OCI-LY3 (cell line): ENCODE data around the gene SFMBT1.
A peak's percentile ranks its signal among the peaks of the same experiment; 100 is the strongest.

ENCODE experiments used
- H2AFZ ChIP-seq: fragments of 200-600, 300-600 bp; shearing (Covaris generic); 2 replicates; pipeline ENCODE4 v1.6.0; 2014; ENCODE audit warnings: antibody characterized with exemption, low read depth, low read length
- H3K27ac ChIP-seq: fragments of 200-600, 300-600 bp; sonication (generic); 2 replicates; pipeline ENCODE4 v1.5.1; 2014; ENCODE audit warnings: mild to moderate bottlenecking, low read length, moderate library complexity, mixed read lengths
- H3K27me3 ChIP-seq: fragments of 200-600, 300-600 bp; sonication (generic); 2 replicates; pipeline ENCODE4 v1.6.1; 2014; ENCODE audit warnings: low read depth, low read length, mixed read lengths
- H3K36me3 ChIP-seq: fragments of 200-600, 300-600 bp; sonication (generic); replicated peaks from 2 replicates; pipeline ENCODE3; 2014; ENCODE audit warnings: low read depth, low read length, mixed read lengths
- H3K4me1 ChIP-seq: fragments of 300-600, 200-600 bp; sonication (generic); 2 replicates; pipeline ENCODE4 v1.6.1; 2014; ENCODE audit warnings: low read length, mixed read lengths
- H3K4me2 ChIP-seq: fragments of 200-600, 300-600 bp; sonication (generic); 2 replicates; pipeline ENCODE4 v1.6.1; 2014; ENCODE audit warnings: low read length, mixed read lengths
- H3K4me3 ChIP-seq: fragments of 300-600, 200-600 bp; sonication (generic); 2 replicates; pipeline ENCODE4 v1.5.1; 2014; ENCODE audit warnings: antibody characterized with exemption, mild to moderate bottlenecking, low read length, moderate library complexity
- H3K79me2 ChIP-seq: fragments of 300-600, 200-600 bp; shearing (Covaris generic); 2 replicates; pipeline ENCODE4 v1.6.1; 2014; ENCODE audit warnings: mild to moderate bottlenecking, low read length, mixed read lengths
- H3K9ac ChIP-seq: fragments of 300-600, 200-600 bp; shearing (Covaris generic); 2 replicates; pipeline ENCODE4 v1.6.0; 2014; ENCODE audit warnings: mild to moderate bottlenecking, low read length, moderate library complexity
- H3K9me3 ChIP-seq: fragments of 200-600, 300-600 bp; shearing (Covaris generic); 2 replicates; pipeline ENCODE4 v1.6.1; 2014; ENCODE audit warnings: low read length, mixed read lengths; ENCODE audit not compliant: insufficient read depth
- H4K20me1 ChIP-seq: fragments of 200-600, 300-600 bp; sonication (generic); 2 replicates; pipeline ENCODE4 v1.6.1; 2016; ENCODE audit warnings: low read length, mixed read lengths; ENCODE audit not compliant: insufficient read depth
- EZH2phosphoT487 ChIP-seq: fragments of 200-600 bp; shearing (Covaris generic); IDR thresholded peaks from 2 replicates; pipeline ENCODE4 v1.6.1; 2018; ENCODE audit warnings: antibody characterized with exemption, mixed run types, low read depth
- TF ChIP-seq, protein P1 (sequence below): fragments of 200-600, 300-600 bp; sonication (generic); IDR thresholded peaks from 2 replicates; pipeline ENCODE4 v1.5.1; 2014; ENCODE audit warnings: antibody characterized with exemption, low read length, low read depth

Gene SFMBT1

DNA sequence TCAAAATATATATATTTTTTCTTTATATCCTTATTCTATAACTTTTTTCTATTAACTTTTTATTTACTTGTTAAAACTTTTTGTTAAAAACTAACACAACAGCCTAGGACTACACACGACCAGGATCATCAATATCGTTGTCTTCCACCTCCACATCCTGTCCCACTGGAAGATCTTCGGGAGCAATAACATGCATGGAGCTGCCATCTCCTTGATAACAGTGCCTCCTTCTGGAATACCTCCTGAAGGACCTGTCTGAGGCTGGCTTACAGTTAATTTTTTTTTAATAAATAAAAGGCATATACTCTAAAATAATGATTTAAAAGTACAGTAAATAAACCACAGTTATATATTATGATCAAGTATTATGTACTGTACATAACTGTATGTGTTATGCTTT, 58.9 kb downstream of the SFMBT1 start:
- Histone ChIP-seq H2AFZ (no peak overlapping the region), H3K4me2 (no peak overlapping the region), H3K79me2 (peaks cover 4% of the 10 kb centered on the region; the same call in 1 of the 2 replicates), H3K9me3 (no peaks in the 10 kb centered on the region), H3K9ac (no peak overlapping the region), H3K27me3 (no peaks in the 10 kb centered on the region), H3K4me3 (no peak overlapping the region), H3K27ac (no peak overlapping the region), H4K20me1 (no peaks in the 10 kb centered on the region), H3K4me1 (peaks cover 31% of the 10 kb centered on the region), H3K36me3 (no peaks in the 10 kb centered on the region)
- TF ChIP-seq EZH2phosphoT487, result no peak
- TF ChIP-seq, protein P1, sequence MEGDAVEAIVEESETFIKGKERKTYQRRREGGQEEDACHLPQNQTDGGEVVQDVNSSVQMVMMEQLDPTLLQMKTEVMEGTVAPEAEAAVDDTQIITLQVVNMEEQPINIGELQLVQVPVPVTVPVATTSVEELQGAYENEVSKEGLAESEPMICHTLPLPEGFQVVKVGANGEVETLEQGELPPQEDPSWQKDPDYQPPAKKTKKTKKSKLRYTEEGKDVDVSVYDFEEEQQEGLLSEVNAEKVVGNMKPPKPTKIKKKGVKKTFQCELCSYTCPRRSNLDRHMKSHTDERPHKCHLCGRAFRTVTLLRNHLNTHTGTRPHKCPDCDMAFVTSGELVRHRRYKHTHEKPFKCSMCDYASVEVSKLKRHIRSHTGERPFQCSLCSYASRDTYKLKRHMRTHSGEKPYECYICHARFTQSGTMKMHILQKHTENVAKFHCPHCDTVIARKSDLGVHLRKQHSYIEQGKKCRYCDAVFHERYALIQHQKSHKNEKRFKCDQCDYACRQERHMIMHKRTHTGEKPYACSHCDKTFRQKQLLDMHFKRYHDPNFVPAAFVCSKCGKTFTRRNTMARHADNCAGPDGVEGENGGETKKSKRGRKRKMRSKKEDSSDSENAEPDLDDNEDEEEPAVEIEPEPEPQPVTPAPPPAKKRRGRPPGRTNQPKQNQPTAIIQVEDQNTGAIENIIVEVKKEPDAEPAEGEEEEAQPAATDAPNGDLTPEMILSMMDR, result peak; percentile 56

DNA sequence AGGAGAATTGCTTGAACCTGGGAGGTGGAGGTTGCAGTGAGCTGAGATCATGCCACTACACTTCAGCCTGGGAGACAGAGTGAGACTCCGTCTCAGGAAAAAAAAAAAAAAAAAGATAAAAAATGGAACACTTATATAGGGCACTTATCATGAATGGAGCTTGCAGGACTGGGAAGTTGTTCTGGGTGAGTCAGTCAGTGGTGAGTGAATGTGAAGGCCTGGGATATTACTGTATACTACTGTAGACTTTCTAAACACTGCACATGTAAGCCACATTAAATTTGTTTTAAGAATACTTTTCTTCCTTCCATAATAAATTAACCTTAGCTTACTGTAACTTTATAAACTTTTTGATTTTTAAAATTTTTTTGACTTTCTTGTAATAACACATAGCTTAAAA, 59.8 kb downstream of the SFMBT1 start:
- Histone ChIP-seq H4K20me1 (no peaks in the 10 kb centered on the region), H3K4me1 (peaks cover 31% of the 10 kb centered on the region), H3K27ac (no peak overlapping the region), H3K9me3 (no peaks in the 10 kb centered on the region), H3K27me3 (no peaks in the 10 kb centered on the region), H3K36me3 (no peaks in the 10 kb centered on the region), H3K79me2 (0 out of 2 replicates have a peak, but pooled peaks cover 2% of the 10 kb centered on the region), H3K4me3 (no peak overlapping the region), H3K9ac (no peak overlapping the region), H2AFZ (no peak overlapping the region), H3K4me2 (no peak overlapping the region)
- TF ChIP-seq, protein P1, result no peak
- TF ChIP-seq EZH2phosphoT487, result no peak

DNA sequence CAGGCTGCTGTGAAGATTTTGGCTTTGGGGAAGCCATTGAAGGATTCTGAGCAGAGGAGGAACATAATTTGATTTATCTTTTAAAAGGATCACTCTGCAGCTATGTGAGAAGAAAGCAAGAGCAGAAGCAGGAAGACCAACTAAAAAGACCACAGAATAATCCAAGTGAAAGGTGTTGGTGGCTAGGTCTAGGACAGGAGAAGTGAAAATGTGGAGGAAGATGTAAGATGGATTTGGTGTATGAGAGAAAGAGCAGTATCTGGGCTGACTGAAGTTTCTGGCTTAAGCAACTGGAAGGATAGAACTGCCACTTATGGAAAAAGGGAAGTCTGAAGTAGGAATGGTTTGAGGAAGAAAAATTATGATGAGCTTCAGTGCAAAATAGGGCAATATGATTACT, 62.0 kb downstream of the SFMBT1 start:
- Histone ChIP-seq H2AFZ (peak overlapping the region; percentile 83), H3K9ac (peak overlapping the region; percentile 56), H3K4me1 (peaks cover 31% of the 10 kb centered on the region), H3K9me3 (no peaks in the 10 kb centered on the region), H3K4me3 (peak overlapping the region; percentile 55), H4K20me1 (no peaks in the 10 kb centered on the region), H3K4me2 (peak overlapping the region; percentile 81), H3K27ac (peak overlapping the region; percentile 91), H3K79me2 (0 out of 2 replicates have a peak, but pooled peaks cover 2% of the 10 kb centered on the region), H3K27me3 (no peaks in the 10 kb centered on the region), H3K36me3 (no peaks in the 10 kb centered on the region)
- TF ChIP-seq, protein P1, result no peak
- no peak for TF ChIP-seq EZH2phosphoT487

DNA sequence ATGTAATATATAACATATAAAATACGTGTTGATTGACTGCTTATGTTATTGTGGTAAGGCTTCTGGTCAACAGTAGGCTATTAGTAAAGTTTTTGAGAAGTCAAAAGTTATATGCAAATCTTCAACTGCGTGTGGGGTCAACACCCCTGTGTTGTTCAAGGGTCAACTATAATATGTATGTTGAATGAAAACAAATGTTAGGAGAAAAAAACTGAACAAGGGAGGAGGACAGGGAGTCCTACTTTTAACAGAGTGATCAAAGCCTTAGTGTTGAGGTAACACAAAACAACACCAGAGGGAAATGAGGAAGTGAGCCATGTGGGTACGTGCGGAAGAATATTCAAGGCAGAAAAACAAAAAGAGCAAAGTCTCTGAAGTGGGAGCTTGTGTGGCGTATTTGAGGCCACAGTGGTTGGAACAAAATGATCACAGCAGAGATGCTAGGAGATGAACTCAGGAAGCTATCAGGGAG, 62.5 kb downstream of the SFMBT1 start:
- H3K27ac ChIP-seq, result peak overlapping the region; percentile 91
- H3K4me1 ChIP-seq, result peaks cover 31% of the 10 kb centered on the region
- H3K27me3 ChIP-seq, result no peaks in the 10 kb centered on the region
- no peak for TF ChIP-seq EZH2phosphoT487
- TF ChIP-seq, protein P1, result no peak
- H4K20me1 ChIP-seq, result no peaks in the 10 kb centered on the region
- no peaks in the 10 kb centered on the region for H3K36me3 ChIP-seq
- peak overlapping the region; percentile 56 for H3K9ac ChIP-seq
- peak overlapping the region; percentile 55 for H3K4me3 ChIP-seq
- H3K79me2 ChIP-seq, result 0 out of 2 replicates have a peak, but pooled peaks cover 2% of the 10 kb centered on the region
- H3K4me2 ChIP-seq, result peak overlapping the region; percentile 81
- H3K9me3 ChIP-seq, result no peaks in the 10 kb centered on the region
- peak overlapping the region; percentile 83 for H2AFZ ChIP-seq
